Thoracic aorta (tissue), 2 donors: ENCODE results near the gene PEX11G. TPM values are rescaled to one million over a fixed set of nuclear protein-coding genes. Genes with fewer than 3 reads are reported as not detected.

Source experiments
- ATAC-seq: fragments of 150-250 bp; one replicate; pipeline ENCODE4 v1.8.0; 2017; ENCODE audit warnings: low read depth; ENCODE audit not compliant: insufficient number of reproducible peaks, low FRiP score
- DNase-seq: peaks from one replicate; pipeline ENCODE4 v3.0.0-alpha.2; 2020; ENCODE audit warnings: low spot score
- H3K27ac ChIP-seq, 2 donors: fragments of 200-600 bp; sonication (generic); 1 replicate in 1 of 2; 2 replicates in 1 of 2; pipeline ENCODE4 v1.5.1; 2016; ENCODE audit warnings: mild to moderate bottlenecking in 2 of 2, moderate library complexity in 2 of 2
- H3K27me3 ChIP-seq: fragments of 200-600 bp; sonication (generic); replicated peaks from 2 replicates; pipeline ENCODE4 v1.6.0; 2016; ENCODE audit warnings: mild to moderate bottlenecking; ENCODE audit not compliant: insufficient read depth
- H3K36me3 ChIP-seq: fragments of 200-600 bp; sonication (generic); one replicate; pipeline ENCODE4 v1.5.1; 2016
- H3K4me1 ChIP-seq, 2 donors: fragments of 200-600 bp; sonication (generic); 1 replicate in 1 of 2; 2 replicates in 1 of 2; pipeline versions ENCODE4 v1.5.1 to v1.6.0; 2016; ENCODE audit warnings: low read depth in 2 of 2, mild to moderate bottlenecking in 1 of 2; ENCODE audit not compliant: control insufficient read depth in 1 of 2
- H3K4me3 ChIP-seq: fragments of 200-600 bp; sonication (generic); 2 replicates; pipeline ENCODE4 v1.5.1; 2016; ENCODE audit warnings: mild to moderate bottlenecking
- H3K9me3 ChIP-seq: fragments of 200-600 bp; sonication (generic); 2 replicates; pipeline ENCODE4 v1.5.1; 2016
- total RNA-seq, 2 donors: library from RNA; depleted of rRNA; stranded (reverse); fragments of >200 nt; gene quantifications; one replicate each; pipeline versions ENCODE4 v1.1.0 to v1.2.3, GENCODE V29; 2016
- TF ChIP-seq, protein P1 (sequence below): fragments of 200-600 bp; sonication (generic); IDR thresholded peaks from one replicate; pipeline ENCODE4 v1.5.1; 2019; ENCODE audit warnings: antibody characterized with exemption

The PEX11G gene
- total RNA-seq, result under 1 TPM in 1 of 2 donors, not detected in 1; 0.63 TPM

DNA sequence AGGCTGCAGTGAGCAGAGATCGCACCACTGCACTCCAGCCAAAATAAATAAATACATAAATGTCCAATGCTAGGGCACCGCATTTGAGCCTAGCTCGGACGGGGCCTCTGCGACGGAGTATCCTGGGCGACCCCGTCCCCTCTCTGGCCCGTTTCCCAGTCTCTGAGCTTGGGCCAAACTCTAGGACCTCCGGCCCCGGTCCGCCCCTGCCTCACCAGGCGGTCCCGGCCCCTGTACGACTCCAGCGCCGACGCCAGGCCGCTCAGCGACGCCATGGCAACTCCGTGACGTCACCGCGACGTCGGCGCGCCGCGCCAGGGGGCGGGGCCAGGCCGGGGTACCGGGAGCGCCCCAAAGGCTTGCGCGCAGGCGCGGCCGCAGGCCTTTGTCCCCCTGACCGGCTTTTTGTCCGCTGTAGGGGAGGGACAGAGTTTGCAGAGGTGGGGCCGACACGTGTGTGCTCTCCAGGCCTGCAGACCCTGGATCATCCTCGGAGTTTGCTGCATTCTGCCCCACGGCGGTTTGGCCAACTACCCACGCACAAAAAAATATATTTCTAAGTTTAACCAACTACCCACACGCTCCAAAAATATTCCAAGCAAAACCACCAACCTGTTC is at the start of gene PEX11G:
Gene PEX11G (minus strand): TSS at position 300 of the 618 bp plus-strand sequence. CDS start 25 bp downstream, at position 275.
- H3K27ac ChIP-seq, result peak within 1 kb of the TSS; percentile 69
- ATAC-seq (peak; percentile 68), DNase-seq (peak; percentile 45)
- H3K9me3 ChIP-seq, result no peaks in the 10 kb centered on the region
- H3K27me3 ChIP-seq, result no peaks in the 10 kb centered on the region
- TF ChIP-seq, protein P1, sequence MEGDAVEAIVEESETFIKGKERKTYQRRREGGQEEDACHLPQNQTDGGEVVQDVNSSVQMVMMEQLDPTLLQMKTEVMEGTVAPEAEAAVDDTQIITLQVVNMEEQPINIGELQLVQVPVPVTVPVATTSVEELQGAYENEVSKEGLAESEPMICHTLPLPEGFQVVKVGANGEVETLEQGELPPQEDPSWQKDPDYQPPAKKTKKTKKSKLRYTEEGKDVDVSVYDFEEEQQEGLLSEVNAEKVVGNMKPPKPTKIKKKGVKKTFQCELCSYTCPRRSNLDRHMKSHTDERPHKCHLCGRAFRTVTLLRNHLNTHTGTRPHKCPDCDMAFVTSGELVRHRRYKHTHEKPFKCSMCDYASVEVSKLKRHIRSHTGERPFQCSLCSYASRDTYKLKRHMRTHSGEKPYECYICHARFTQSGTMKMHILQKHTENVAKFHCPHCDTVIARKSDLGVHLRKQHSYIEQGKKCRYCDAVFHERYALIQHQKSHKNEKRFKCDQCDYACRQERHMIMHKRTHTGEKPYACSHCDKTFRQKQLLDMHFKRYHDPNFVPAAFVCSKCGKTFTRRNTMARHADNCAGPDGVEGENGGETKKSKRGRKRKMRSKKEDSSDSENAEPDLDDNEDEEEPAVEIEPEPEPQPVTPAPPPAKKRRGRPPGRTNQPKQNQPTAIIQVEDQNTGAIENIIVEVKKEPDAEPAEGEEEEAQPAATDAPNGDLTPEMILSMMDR, result no peak
- H3K36me3 ChIP-seq, result no peaks in the 10 kb centered on the region
- peaks cover 0 to 14% of the 10 kb centered on the region in 2 donors for H3K4me1 ChIP-seq
- H3K4me3 ChIP-seq, result peak within 1 kb of the TSS; percentile 86

GRCh38 chr19:7535998-7536695 is 47.3 kb upstream of the PEX11G start:
- no peaks in the 10 kb centered on the region for H3K27me3 ChIP-seq
- H3K4me3 ChIP-seq, result peak overlapping the region; percentile 94
- no peaks in the 10 kb centered on the region for H3K9me3 ChIP-seq
- DNase-seq (no peak), ATAC-seq (no peak)
- H3K4me1 ChIP-seq, result peaks cover 4 to 17% of the 10 kb centered on the region in 2 donors
- peak overlapping the region; percentile 85 to 91 for H3K27ac ChIP-seq
- peaks cover 36% of the 10 kb centered on the region for H3K36me3 ChIP-seq
- TF ChIP-seq, protein P1, result no peak

DNA sequence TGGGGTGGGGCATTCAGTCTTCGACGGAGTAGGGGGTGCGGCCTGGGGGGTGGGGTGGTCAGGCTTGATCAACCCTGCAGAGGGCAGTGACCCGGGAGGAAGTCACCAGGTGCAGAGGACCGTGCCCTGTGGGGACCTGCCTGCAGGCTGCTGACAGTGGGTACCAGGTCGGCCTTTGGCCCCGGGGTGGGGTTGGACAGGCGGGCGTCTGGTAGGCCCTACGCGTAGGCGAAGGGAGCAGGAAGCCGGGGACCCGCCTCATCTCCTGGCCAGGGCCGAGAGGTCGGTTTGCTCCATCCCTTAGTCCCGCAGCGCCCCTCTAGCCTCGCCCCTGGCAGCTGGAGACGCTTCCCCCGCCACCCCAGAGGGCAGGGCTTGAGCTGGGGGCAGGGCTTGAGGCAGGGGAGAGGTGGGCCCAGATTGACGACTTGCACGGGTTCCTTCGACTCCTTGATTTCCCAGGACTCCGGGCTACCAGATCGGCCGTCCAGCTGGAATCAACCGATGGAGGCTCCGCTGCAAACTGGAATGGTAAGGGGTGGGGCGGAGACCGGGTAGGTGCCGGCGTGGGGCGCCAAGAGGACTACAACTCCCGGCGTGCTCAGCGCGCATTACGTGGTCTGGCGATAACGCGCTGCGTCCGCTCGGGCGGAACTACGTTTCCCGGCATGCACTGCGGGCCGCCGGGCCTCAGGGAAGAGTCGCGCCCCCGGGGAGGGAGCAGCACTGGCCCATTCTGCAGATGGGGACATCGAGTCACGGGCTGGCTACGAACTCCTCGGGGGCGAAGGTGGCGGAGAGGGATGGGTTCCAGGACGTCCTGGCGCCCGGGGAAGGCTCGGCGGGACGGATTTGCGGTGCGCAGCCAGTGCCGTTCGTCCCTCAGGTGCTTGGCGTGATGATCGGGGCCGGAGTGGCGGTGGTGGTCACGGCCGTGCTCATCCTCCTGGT is 46.5 kb upstream of the PEX11G start, which contains the start of gene PNPLA6:
Gene PNPLA6 (plus strand): TSS at position 671 of the 951 bp plus-strand sequence. CDS start 72 bp downstream, at position 743.
- DNase-seq, result peak; percentile 81
- Histone ChIP-seq H3K27me3 (no peaks in the 10 kb centered on the region), H3K27ac (peak within 1 kb of the TSS; percentile 85 to 91), H3K9me3 (no peaks in the 10 kb centered on the region), H3K36me3 (peaks cover 29% of the 10 kb centered on the region), H3K4me1 (peaks cover 4 to 17% of the 10 kb centered on the region in 2 donors), H3K4me3 (peak within 1 kb of the TSS; percentile 94)
- peak; percentile 71 for ATAC-seq
- TF ChIP-seq, protein P1, result no peak

DNA sequence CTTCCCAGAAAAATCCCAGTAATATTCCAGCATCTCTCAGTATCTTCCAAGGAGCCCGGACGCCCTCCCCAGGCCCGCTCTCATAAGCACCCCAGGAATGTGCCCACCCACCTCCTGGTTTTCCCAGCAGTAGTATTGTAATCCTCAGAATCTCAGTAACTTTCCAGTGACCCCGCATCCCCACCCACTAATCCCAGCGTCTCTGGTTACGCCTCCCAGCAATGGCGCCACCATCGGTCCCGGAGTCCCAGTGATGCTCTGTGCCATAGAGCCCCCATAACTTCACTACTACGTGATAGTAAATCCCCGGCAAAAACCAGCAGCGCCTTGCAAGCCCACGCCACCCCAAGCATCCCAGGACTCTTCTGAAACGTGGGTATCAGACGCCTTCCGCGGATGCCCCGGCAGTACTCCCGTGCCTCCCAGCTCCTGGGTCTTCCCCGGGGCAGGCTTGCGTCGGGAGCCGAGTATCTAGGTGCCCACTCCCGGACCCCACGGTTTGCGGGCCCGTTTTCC is 45.8 kb upstream of the PEX11G start:
- Histone ChIP-seq H3K36me3 (peaks cover 24% of the 10 kb centered on the region), H3K4me3 (peak overlapping the region; percentile 94), H3K9me3 (no peaks in the 10 kb centered on the region), H3K27ac (peak overlapping the region; percentile 85 to 91), H3K4me1 (peaks cover 4 to 17% of the 10 kb centered on the region in 2 donors), H3K27me3 (no peaks in the 10 kb centered on the region)
- DNase-seq, result peak; percentile 70
- peak; percentile 64 for ATAC-seq
- TF ChIP-seq, protein P1, result no peak
